Measurements from ENCODE around the gene RSAD2. TPM values are rescaled to one million over a fixed set of nuclear protein-coding genes. Genes with fewer than 3 reads are reported as not detected.

Gene RSAD2
- total RNA-seq, 1 experiment from 2014 or later = not detected

DNA sequence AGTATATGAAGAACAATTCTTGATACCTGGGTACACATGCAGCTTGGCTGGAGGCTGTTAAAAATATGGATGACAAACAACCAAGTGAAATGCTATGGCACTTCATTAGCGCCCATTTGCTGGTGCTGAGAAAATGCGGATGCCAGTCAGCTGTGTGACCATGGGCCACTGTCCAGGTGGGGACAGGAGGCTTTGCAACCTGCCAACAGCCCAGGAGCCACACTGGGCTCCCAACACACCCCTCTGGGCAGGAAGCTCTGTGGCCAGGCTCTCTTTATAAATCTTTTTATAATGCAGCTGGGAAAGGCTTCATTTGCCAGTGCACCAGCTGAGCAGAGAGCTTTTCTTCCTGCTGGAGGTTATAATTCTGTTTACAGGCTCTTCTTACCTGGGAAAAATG is 59.6 kb downstream of the RSAD2 start:
- DNase-seq (ENCODE audit: low spot score) = peak; percentile 74
- in situ Hi-C loops (cut with HindIII; ENCODE audit: low sequenced_read_pairs) = no loop called here

DNA sequence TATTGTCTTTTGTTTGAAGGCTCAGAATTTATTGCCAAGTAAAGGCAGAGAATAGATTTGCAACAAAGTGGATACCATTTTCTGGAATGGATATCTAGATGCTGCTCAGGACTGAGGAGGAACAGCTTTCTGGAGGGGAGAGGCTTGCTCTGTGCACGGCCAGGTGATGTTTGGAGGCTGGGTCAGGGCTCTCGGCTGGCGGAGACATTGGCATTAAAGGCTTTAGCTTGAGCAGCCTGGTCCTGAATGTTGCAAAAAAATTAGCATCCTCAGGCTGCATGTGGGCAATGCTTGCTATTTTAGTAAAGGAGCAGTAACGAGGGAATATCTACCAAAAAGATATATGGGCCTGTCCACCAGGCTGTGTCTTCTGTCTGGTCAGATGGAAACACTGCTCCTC is 60.0 kb downstream of the RSAD2 start:
- DNase-seq (ENCODE audit: low spot score) = peak; percentile 65
- in situ Hi-C loops (cut with HindIII; ENCODE audit: low sequenced_read_pairs) = no loop called here

DNA sequence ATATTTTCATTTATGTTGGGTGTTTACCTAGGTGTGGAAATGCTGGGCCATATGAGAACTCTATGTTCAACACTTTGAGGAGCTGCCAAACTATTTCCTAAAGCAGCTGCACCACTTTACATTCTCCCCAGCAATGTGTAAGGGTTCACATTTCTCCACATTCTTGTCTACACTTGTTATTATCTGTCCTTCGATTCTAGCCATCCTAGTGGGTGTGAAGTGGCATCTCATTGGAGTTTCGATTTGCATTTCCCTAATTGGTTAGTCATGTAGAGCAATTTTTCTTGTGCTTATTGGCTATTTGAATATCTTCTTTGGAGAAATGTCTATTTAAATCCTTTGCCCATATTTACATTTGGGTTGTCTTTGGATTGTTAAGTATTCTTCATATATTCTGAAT is 61.5 kb downstream of the RSAD2 start:
- in situ Hi-C loops (cut with HindIII; ENCODE audit: low sequenced_read_pairs) = no loop called here

DNA sequence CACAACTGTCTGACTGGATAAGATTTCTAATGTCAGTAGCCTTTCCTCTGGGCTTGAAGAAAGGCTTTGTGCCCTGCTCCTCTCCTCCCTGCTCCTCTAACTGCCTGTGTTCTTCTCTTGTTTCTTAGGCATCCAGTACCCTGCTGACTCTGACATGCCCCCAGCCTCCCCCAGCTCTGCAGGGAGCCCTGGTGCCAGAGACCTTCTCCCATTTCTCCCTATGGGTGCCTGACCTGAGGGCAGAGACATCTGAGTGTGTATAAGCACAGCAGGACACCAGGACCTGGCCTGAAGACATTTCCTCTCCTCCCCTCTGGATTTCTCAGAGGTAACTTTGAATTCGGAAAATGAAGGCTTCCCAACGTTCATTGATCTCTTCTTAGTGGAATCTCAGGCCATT is 63.2 kb downstream of the RSAD2 start:
- no peak for DNase-seq (ENCODE audit: low spot score)
- in situ Hi-C loops (cut with HindIII; ENCODE audit: low sequenced_read_pairs) = no loop called here

More for the DNA sequence above, 61.5 kb downstream of the RSAD2 start:
- DNase-seq (ENCODE audit: low spot score) = no peak

DNA sequence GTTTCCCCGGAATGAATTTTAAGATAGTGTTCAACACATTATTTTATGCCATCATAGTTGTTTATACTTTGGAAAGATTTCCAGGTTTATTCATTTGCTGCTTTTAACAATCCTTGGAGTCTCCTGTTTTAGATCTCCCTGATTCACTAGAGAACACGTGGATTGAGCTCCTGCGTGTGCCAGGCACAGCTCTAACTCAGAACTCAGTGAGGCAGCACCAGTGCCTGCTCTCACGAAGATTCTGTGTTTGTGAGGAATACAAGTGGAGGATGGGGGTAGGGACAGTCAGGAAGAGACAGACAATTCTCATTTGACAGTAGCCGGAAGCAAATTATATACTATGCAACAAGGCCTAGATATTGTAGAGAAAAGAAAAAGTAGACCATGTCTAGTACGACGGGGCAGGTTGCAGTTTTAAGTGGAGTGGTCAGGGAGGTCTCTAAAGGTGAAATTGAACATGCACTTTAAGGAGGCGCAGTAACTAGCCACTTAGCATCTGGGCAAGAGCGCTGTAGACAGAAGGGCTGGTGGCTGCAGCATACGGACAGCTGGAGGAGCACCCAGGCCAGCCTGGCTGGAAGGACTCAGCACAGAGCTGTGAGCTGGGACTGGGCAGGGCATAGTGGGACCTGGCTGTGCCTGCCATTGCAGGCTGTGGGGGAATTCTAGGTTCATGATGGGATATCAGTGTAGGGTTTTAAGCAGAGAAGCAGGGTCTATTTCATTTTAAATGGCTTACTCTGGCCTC is 63.9 kb downstream of the RSAD2 start:
- in situ Hi-C loops (cut with HindIII; ENCODE audit: low sequenced_read_pairs) = no loop called here
- no peak for DNase-seq (ENCODE audit: low spot score)

DNA sequence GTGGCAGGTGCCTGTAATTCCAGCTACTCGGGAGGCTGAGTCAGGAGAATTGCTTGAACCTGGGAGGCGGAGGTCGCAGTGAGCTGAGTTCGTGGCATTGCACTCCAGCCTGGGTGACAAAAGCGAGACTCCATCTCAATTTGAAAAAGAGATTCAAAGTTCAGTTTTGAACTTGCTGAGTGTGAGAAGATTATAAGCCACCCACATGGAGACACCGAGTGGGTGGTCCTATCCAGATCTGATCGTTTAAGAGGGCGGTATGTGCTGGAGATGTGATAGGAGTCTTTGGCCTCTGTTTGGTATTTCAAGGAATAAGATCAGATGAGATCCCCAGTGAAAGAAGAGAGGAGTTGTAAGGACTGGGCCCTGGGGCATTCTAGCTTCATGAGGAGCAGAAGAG is 65.3 kb downstream of the RSAD2 start:
- in situ Hi-C loops (cut with HindIII; ENCODE audit: low sequenced_read_pairs) = no loop called here
- no peak for DNase-seq (ENCODE audit: low spot score)

DNA sequence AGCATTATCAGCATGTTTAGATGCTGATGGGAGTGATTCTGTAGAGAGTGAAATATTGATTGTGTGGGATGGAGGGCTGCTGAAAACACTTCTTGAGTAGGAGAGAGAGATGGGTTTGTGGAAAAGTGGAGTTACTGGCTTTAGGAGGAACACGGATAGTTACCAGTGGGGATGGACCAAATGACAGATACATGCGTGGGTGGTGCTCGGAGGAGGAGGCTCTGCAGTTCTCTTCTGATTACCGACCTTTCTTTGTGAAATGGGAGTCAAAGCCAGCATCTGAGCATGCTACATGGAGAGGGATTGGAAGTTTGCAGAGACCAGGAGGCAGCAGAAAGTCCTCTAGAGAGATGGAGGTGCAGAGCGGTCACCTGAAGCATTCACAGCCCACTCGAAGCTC is 65.9 kb downstream of the RSAD2 start:
- in situ Hi-C loops (cut with HindIII; ENCODE audit: low sequenced_read_pairs) = no loop called here

DNA sequence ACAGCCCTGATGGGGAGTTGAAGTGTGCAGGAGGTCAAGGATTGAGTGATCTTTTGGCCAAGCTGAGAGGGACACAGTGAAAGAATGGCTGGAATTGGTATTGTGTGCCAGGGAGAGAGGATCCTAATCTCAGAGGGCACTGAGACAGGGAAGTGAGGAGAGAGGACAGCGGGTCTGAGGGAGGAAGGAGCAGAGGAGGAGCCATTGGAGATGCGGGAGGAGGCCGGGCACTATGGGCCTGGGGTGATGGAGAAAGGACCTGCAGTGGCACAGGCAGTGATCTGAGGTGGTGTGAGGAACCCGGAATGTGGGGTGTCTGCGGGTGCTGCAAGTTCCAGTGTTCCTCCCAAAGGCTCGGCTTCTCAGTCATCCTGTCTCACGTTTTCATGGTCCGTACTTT is 66.4 kb downstream of the RSAD2 start:
- no peak for DNase-seq (ENCODE audit: low spot score)
- in situ Hi-C loops (cut with HindIII; ENCODE audit: low sequenced_read_pairs) = no loop called here

More for the DNA sequence above, 65.9 kb downstream of the RSAD2 start:
- DNase-seq (ENCODE audit: low spot score) = no peak

DNA sequence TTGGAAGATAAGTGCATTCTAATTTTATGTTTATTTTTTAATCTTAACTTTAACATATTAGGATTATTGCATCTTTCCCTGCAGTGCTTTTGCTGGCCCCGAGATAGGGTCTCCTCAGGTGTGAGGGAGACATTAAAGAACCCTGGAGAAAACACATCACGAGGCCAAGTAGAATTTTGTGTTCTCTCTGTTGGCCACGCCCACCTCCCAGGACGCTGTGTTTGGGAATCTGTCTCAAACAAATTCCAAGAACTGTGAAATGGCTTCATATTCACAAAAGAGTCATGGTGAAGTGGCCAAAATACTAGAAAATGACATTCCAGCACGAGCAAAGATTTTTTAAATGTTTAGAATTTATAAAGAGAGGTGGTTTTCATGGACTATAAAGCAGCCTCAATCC is 67.0 kb downstream of the RSAD2 start:
- DNase-seq (ENCODE audit: low spot score) = no peak
- in situ Hi-C loops (cut with HindIII; ENCODE audit: low sequenced_read_pairs) = no loop called here

DNA sequence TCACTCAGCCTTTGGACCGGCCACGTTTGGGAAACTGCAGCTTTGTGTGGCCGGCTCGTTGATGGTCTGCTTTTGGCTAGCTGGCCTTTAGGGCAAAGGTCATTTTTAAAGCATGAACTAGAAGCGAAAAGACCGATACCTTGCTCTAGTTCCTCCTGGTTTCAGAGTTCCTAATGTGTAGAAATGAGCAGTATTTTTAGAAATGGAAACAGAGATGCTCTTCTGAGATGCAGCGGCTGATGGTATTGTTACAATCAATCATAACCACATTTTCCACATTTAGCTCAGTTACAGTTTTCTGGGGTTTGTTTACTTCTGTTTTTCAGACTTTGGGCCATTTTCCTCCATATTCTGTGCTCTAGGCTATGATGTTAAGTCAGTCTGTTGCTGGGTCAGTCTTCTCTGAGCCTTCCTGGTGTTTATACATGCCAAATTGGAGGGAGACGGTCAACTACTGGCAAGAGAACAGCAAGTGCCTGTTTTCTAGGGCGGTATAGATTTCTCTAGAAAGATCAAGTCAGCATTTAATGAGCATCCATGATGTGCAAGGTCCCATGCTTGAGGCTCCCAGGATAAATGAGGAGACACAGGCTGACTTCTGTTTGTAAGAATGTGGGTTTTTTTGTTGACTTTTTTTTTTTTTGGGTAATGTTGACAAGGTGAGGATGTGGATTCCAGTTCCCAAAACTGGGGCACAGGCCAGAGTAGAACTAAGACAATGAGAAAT is 67.7 kb downstream of the RSAD2 start:
- no peak for DNase-seq (ENCODE audit: low spot score)
- in situ Hi-C loops (cut with HindIII; ENCODE audit: low sequenced_read_pairs) = no loop called here

DNA sequence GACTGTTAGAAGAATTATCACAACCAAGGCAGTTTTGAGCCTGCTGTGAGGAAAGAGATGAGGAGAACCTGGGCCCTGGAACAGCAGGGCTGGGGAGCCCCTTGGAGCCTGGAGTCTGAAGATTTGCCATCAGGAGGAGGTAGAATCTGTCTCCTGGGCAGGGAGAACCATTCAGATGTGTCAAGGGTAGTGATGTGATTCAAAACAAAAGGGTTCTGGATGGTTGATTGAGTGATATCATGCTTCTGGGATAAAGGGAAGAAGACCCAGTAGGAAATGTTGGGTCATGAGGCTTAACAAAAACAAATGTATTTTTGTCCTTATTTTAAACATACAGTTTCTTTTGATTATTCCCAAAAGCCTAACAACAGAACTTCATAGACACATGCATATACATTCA is 68.2 kb downstream of the RSAD2 start:
- in situ Hi-C loops (cut with HindIII; ENCODE audit: low sequenced_read_pairs) = no loop called here

DNA sequence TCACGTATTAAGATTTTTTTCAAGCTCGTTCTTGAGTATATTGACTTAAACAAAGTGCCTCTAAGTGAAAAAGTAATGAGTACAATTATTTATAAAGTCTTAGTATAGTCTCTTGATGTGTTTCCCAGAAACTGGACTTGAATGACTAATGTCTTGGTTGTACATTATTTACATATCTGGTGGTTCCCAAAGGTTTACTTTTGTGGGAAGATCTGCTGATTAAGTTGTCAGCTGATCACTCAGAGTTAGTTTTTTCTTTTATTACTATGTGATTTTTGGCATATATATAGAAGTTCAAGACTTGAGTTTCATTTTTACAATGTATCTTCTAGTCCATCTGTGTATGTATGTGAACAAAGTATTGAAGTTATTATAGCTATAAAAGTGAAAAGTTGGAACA is 69.1 kb downstream of the RSAD2 start:
- DNase-seq (ENCODE audit: low spot score) = no peak
- in situ Hi-C loops (cut with HindIII; ENCODE audit: low sequenced_read_pairs) = no loop called here

More for the DNA sequence above, 68.2 kb downstream of the RSAD2 start:
- DNase-seq (ENCODE audit: low spot score) = no peak

Other genes with a start within 250 kb of the RSAD2 start
- not detected in 2 replicates for gene CMPK2, start 11.9 kb upstream of the RSAD2 start, total RNA-seq (2014; rRNA removed; shearing (Covaris generic))
- gene RNF144A, start 39.6 kb downstream of the RSAD2 start, total RNA-seq (2014; rRNA removed; shearing (Covaris generic)) = 3.3 and 13.4 TPM in 2 replicates